Inflammatory macrophage (primary cell): ENCODE measurements around the gene ARSG.
"Not testable (repeated sequence)": the region's sequence is repeated elsewhere in the genome, so short reads cannot be mapped to it uniquely, and the experiment has no call there.

Experiments used
- DNase-seq, 2 donors: peaks; one replicate each; pipeline ENCODE4 v3.0.0-alpha.2; 2020 to 2022

Gene ARSG

DNA sequence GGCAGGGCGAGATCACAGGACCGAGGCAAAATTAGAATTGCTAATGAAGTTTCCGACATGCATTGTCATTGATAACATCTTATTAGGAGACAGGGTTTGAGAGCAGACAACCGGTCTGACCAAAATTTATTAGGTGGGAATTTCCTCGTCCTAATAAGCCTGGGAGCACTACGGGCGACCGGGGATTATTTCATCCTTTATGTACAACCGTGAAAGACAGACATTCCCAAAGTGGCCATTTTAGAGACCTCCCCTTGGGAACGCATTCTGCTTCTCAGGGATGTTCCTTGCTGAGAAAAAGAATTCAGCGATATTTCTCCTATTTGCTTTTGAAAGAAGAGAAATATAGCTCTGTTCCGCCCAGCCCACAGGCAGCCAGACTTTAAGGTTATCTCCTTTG, 40.6 kb downstream of the ARSG start:
- DNase-seq = not testable (repeated sequence)

DNA sequence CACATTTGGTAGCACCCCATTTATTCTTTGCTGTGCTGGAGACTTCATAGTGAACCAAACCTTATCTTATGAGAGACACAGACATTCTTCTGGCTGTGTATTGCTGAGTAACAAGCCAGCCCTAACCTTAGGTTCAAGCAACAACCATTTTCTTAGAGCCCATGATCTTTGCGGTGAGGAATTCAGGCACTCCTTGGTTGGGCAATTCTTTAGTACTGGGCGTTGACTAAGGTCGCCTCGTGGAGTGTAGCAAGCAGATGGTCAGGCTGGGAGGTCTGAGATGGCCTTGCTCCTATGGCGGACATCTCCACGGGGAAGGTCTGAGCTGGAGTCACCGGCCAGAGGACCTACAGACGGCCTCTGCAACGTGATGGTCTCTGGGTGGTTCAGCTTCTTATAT, 43.1 kb downstream of the ARSG start:
- DNase-seq = no peak

DNA sequence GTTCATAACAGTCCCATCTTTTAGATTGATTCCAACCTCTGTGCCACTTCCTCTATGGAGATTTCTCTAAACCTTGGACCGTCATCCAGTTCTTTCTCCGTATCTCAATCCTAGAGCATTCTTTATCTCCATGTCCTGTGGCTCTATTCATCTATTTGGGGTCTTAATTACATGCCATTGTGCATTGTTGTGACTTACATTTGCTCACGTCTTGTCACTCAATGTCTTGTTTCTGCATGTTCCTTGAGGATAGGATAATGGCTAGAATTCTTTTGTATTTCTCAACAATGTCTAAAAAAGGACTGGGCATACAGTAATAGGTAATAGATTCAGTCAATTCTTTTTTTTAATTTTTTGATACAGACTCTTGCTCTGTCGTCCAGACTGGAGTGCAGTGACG, 50.2 kb downstream of the ARSG start:
- DNase-seq = no peak

DNA sequence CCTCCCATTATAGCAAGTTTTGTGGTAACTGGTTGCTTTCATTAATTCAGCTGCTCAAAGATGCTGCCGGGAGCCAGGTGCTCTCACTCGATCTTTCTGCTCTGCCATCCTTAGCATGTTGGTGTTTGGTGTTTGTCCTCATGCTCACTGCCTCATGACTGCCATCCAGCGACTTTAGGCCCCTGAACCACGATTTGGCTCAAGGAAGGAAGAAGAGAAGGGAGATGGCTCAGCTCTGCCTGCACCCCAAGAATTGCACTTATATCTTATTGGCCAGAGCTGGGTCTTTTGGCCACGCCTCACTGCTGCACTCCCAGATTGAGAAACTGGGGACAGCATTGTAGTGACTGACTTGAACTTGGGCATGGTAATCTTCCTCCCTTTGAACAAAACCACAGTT, 52.7 kb downstream of the ARSG start:
- peak in 1 of 2 donors; percentile 21 for DNase-seq

DNA sequence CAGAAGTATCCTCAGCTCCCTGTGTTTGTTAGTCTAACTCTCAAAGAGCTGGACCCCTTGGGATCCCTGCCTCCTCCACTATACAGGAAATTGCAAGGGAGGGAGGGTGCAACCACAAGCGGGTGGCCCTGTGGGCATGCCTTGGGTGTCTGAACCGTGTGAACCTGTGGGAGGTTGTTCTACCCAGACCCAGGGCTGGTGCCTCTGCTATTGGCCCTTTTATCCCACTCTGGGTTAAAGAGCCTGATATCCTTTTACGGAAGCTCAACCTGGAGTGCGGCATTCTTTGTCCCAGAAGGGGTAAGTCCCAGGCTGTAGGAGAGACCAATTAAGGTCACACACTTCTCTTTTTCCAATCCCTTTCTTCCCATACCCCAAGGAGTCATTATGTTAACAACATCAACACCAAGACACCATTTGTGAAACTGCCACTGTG, 53.4 kb downstream of the ARSG start:
- peak in 1 of 2 donors; percentile 14 for DNase-seq

DNA sequence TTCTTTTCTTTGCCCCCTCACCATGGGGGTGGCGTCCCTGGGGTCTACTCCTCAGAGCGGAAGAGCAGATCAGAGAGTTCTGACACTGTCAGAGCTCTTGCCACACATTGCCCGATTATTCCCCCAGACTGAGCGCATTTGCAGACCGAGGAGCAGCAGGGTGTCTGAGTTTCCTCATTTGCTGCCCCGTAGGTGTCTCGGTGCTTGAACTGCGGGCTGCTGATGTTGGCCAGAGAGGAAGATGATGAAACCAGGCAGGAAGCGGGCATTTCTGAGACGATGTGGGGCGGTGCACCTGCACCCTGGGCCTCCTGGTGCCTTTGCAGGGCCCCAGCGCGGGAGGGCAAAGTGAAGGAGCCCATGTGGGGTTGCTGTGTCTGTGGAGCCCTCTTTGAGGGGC, 55.2 kb downstream of the ARSG start:
- peak; percentile 84 to 90 for DNase-seq

DNA sequence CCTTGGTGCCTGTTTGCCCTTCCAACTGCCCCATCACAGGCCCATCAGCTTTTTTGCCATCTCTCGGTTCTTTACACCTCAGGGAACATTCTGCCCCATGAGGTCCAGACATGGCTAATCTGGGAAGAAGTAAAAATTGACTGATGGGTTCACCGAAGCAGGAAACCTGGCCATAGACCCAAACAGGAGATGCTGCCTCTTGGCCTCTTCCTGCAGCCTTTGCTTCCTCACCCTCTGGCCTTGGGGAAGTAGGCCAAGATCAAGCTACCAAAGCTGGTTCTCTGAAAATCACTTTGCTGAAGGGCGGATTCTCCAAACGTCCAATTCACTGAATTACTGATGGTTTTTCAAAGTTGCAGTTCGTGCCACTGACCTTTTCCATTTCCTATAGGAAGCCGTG, 56.1 kb downstream of the ARSG start:
- peak in 1 of 2 donors; percentile 33 for DNase-seq

DNA sequence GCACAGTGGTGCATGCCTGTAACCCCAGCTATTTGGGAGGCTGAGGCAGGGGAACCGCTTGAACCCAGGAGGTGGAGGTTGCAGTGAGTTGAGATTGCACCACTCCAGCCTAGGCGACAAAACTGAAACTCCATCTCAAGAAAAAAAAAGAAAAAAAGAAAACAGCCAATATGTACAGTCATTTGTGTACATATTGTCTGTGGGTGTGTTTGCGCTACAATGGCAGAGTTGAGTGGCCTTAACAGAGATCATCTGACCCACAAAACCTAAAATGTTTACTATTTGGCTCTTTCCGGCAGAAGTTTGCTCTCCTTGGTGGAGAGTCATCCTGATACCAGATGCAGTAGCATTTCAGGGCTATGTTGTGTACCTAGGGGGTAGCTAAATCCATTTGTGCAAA, 57.9 kb downstream of the ARSG start:
- peak in 1 of 2 donors; percentile 6 for DNase-seq

DNA sequence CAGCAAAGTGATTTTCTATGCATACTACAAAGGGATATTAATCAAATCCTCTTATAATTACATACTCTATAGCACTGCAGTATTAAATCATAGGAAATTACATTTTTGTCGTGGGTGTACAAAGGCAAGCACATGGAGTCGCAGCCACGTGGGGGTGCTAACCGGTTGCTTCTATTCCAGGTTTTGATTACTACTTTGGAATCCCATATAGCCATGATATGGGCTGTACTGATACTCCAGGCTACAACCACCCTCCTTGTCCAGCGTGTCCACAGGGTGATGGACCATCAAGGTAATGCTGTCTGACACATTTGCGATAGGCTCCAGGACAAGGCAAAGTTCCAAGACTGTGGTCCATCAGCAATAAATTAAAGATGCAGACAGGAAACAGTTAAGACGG, 60.1 kb downstream of the ARSG start:
- DNase-seq = no peak

DNA sequence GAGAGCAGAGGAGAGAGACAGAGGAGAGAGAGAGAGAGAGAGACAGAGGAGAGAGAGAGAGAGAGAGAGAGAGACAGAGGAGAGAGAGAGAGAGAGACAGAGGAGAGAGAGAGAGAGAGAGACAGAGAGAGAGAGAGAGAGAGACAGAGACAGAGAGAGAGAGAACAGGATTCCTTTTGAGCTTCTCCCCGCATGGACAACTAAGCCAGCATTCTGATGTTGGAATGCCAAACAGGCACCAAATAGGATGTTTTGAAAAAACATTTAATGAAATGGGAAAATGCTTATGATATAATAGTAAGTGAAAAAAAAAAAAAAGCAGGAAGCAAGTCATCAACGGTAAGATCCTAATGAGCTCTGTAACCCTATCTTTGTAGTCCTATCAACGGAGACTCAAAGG, 60.7 kb downstream of the ARSG start:
- DNase-seq = no peak

DNA sequence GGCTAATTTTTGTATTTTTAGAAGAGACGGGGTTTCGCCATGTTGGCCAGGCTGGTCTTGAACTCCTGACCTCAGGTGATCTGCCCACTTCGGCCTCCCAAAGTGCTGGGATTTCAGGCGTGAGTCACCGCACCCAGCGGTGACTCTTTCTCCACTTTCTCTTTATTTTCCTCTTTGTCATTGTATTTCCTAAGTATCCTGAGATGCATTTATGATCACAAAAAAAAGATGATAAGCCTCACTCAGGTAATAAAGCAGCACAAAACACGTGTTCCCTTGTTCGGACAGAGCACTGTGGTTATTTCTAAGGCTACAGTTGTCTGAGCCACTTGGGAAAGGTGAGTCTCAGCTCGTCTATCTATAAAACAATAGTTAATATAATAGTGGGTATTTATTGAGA, 61.4 kb downstream of the ARSG start:
- not testable (repeated sequence) for DNase-seq

DNA sequence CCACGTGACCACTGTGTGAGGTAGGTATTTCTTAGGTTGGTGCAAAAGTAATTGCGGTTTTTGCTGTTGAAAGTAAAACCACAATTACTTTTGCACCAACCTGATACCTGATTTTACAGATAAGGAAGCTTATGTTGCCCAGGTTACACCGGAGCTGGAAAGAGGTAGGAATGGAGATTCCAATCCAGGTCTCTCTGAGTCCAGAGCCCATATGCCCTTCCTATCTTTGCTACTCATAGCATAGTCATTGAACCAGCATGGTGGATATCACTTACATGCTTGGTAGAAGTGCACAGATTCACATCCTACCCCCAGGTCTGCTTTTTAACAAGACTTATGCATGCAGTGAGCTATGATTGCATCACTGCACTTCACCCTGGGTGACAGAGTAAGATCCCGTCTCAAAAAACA, 61.8 kb downstream of the ARSG start:
- DNase-seq = no peak

DNA sequence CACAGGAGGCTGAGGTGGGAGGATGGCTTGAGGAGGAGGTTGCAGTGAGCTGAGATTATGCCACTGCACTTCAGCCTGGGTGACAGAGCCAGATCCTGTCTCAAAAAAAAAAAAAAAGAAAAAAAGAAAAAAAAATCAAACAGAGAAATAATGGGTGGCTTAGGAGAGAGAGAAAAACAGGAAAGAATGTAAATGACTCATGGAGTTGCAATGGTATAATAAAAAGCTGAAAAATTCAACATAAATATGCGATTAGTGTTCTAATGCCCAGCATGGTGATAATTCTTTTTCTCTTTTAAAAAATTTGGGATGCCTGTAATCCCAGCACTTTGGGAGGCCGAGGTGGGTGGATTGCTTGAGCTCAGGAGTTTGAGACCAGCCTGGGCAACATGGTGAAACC, 63.0 kb downstream of the ARSG start:
- DNase-seq = not testable (repeated sequence)

DNA sequence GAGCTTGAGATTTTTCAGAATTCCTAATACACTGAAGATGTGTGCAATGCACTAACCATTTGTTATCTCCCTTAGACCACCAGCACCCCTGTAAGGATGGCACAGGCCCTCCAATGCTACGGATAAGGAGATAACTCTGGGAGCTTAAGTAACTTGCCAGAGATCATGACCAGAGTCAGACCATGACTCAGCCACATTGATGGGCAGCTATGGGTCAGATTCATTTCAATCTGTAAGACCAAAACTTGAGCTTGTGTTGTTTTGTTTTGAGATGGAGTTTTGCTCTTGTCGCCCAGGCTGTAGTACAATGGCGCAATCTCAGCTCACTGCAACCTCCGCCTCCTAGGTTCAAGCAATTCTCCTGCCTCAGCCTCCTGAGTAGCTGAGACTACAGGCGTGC, 63.8 kb downstream of the ARSG start:
- DNase-seq = not testable (repeated sequence)

DNA sequence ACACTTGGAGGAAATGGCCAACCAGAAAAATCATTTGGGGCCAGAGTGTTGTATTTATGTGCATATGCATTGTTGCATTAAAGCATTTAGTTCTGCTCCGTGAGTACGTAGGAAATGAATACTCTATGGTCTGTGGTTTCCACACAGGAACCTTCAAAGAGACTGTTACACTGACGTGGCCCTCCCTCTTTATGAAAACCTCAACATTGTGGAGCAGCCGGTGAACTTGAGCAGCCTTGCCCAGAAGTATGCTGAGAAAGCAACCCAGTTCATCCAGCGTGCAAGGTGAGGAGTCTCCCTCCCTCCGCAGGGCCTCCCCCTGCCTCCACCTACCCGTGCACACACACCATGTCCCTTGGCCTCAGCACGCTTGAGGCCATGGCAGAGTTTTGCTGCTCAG, 65.2 kb downstream of the ARSG start:
- DNase-seq = peak; percentile 40 to 44

DNA sequence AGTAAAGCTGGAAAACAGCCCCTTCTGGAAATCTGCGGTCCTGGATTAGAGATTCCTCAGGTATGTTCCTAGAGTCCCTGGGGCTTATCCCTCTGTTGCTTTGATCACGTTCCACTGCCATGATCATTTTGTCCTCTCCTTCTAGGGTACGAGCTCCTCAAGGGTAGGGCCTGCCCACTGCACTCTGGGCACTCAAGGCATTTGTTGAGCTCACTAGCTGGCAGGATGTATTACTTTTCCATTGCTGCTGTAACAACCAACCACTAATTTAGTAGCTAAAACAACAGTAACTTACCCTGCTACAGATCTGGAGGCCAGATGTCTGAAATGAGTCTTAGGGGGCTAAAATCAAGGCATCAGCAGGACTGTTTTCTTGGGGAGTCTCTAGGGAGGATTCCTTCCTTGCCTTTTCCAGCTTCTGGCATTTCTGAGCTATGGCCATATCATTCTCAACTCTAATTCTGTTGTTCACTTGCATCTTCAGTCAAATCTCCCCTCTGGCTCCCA, 65.7 kb downstream of the ARSG start:
- DNase-seq = no peak

DNA sequence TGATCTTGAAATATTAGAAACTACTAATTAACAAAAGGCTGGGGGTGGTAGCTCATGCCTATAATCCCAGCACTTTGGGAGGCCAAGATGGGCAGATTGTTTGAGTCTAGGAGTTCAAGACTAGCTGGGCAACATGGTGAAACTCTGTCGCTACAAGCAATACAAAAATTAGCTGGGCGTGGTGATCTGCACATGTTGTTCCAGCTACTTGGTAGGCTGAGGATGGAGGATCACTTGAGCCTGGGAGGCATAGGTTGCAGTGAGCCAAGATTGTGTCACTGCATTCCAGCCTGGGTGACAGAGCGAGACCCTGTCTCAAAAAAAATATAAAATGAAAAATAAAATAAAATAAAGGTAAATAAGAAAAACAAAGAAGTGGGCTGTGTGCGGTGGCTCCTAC, 66.6 kb downstream of the ARSG start:
- no peak for DNase-seq

DNA sequence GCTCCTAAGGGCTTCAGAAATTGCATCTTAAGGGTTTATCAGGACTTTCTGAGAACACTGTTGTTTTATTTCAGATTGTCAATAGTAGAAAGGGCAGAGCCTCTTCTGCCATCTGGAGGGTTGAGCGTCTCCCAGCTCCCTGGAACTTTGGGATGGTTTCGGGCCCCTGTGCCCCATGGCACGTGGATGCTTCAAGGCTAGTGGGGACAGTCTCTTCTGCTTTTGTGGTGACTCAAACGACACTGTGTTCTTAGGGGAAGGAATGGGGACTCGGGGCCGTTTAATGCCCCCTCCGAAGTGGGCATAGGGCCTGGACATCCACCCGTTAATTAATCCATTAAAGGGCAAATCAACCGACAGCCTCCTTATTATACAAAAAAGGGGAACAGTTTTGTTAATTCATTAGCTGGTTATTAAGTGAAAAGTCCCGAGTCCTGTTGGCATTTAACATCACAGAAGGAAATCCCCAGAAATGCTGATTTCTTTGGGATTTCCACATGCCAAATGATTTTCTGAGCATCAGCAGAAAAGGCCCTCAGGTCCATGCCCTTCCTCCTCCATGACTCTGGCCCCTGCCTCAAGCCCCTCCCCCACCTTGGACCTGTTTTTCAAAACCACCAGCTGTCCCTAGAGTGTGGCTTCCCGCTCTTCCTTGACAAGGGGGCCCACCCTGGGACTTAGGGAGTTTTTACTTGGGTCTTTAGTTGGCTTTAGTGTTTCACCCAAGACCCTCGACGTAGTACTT, 68.7 kb downstream of the ARSG start:
- no peak for DNase-seq

DNA sequence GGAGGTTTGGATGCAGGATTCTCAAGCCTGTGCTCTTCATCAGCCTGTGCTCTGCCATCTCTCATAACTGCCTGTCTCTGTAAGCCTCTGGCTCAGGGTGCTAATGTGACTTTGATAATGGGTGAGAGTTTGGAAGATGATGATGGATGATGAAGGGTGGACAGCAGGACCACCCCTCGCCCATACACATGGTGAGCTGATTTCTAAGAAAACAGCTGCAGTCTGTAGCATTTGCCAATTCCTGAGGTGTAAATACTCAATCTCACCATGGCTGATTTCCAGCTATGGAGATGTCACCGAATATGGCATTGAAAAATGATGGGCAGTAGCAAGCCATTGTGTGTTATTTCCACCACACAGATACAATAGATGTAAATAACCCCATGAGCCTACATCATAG, 74.2 kb downstream of the ARSG start:
- DNase-seq = no peak

DNA sequence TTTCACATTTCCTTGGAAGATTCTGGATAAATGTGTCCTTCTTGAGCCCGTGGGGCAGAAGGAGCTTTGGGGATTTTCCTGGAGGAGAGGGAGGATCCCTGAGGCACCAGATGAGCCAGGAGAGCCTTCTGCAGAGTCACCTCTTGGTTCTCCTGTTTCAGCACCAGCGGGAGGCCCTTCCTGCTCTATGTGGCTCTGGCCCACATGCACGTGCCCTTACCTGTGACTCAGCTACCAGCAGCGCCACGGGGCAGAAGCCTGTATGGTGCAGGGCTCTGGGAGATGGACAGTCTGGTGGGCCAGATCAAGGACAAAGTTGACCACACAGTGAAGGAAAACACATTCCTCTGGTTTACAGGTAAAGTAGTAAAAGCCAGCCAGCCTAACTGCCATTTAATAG, 77.1 kb downstream of the ARSG start:
- no peak for DNase-seq

DNA sequence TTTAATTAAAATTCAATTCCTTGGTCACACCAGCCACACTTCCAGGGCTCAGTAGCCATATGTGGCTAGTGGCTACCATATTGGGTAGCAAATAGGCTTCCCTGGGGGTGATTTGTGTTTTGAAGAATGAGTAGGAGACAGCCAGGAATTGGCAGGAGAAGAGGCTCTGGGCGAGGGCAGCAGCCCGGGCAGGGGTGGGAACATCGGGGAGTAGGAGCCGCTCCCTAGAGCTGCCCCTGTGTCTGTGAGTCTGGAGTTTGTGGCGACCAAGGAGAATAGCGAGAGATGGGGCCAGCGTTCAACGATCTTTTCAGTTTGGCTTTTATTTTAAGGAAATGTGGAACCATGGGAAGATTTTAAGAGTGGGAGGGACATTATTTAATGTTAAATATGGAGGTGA, 84.3 kb downstream of the ARSG start:
- no peak for DNase-seq

DNA sequence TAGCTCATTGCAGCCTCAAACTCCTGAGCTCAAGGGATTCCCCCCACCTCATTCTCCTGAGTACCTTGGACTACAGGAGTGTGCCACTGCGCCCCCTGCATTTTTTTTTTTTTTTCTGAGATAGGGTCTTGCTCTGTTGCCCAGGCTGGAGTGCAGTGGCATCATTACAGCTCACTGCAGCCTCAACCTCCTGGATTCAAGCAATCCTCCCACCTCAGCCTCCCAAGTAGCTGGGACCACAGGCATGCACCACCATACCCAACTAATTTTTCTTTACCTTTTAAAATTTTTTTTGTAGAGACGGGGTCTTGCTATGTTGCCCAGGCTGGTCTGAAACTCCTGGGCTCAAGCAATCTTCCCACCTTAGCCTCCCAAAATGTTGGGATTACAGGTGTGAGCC, 84.9 kb downstream of the ARSG start:
- not testable (repeated sequence) for DNase-seq

DNA sequence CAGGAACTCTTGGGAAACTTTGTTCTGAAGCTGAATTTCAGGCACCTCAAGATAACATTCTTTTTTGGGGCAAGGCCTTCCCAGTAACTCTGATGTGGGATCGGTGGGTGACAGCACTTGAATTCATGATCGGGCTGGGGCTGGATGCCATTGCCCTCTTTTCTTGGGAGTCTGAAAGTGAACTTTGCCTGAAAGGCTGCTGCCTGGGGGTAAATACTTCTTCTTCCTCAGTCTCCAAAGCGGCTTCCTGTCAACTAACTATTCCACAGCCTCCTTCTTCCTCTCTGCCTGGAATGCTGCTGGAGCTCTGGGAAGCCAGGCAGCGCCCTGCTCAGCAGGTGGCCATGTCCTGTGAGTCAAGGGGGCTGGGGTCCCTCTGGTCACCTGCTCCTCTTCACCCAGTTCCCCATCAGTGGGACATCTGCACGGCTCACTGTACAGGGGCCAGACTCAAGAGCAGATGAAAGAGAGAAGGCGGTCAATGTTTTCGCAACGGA, 86.5 kb downstream of the ARSG start:
- no peak for DNase-seq
